IMR-90 (cell line): ENCODE results near the gene UNC5A. TPM values are rescaled to one million over a fixed set of nuclear protein-coding genes. Genes with fewer than 3 reads are reported as not detected.

Experiments
- ATAC-seq: fragments of 200-7000 bp; cut with Tn5 transposase; 2 replicates; pipeline ENCODE4 v1.9.1; 2020; ENCODE audit warnings: low read depth, mild to moderate bottlenecking, moderate library complexity
- BruUV-seq: library from RNA; stranded (reverse); fragments of 400-500 nt; replicated peaks from 2 replicates; lab custom pipeline; 2021; lab: Mats Ljungman, UMichigan
- CTCF ChIA-PET: fragments of 300-600 bp; formaldehyde crosslinking; extraction: SDS; loops from one replicate; lab custom pipeline; 2021; ENCODE audit warnings: antibody characterized with exemption; lab: Yijun Ruan, JAX
- POLR2A ChIA-PET: fragments of 300-600 bp; sonication (Branson Sonifier 250); formaldehyde crosslinking; loops from one replicate; lab custom pipeline; 2022; ENCODE audit warnings: antibody characterized with exemption; ENCODE audit not compliant: unreplicated experiment; lab: Charles Lee
- DNase-seq: peaks from one replicate; pipeline ENCODE4 v3.0.0; 2013
- H2AFZ ChIP-seq: replicated peaks from 2 replicates; pipeline ENCODE3; 2013; ENCODE audit warnings: low read length, mild to moderate bottlenecking; ENCODE audit not compliant: poor library complexity
- H2AK5ac ChIP-seq: 2 replicates; pipeline ENCODE4 v1.6.1; 2013; ENCODE audit warnings: low read depth, low read length, inconsistent platforms
- H2AK9ac ChIP-seq: replicated peaks from 2 replicates; pipeline ENCODE3; 2013; ENCODE audit warnings: mild to moderate bottlenecking, low read depth, low read length, moderate library complexity; ENCODE audit not compliant: poor library complexity
- H2BK120ac ChIP-seq: 2 replicates; pipeline ENCODE4 v1.6.1; 2013; ENCODE audit warnings: low read depth, low read length, inconsistent platforms
- H2BK15ac ChIP-seq: 3 replicates; pipeline ENCODE4 v1.6.1; 2013; ENCODE audit warnings: low read depth, low read length, inconsistent platforms
- H2BK20ac ChIP-seq: 2 replicates; pipeline ENCODE4 v1.6.1; 2013; ENCODE audit warnings: low read depth, mild to moderate bottlenecking, inconsistent platforms, low read length, moderate library complexity
- H2BK5ac ChIP-seq: 2 replicates; pipeline ENCODE4 v1.6.1; 2013; ENCODE audit warnings: mild to moderate bottlenecking, low read depth, low read length, inconsistent platforms; ENCODE audit not compliant: poor library complexity, severe bottlenecking
- H3K14ac ChIP-seq: replicated peaks from 2 replicates; pipeline ENCODE4 v1.6.1; 2013; ENCODE audit warnings: low read depth, low read length, inconsistent platforms
- H3K18ac ChIP-seq: 2 replicates; pipeline ENCODE4 v1.6.1; 2013; ENCODE audit warnings: low read depth, low read length, control low read depth
- H3K23ac ChIP-seq: 2 replicates; pipeline ENCODE4 v1.6.1; 2013; ENCODE audit warnings: low read depth, low read length, inconsistent platforms
- H3K27ac ChIP-seq: 2 replicates; pipeline ENCODE4 v1.5.1; 2013; ENCODE audit warnings: mild to moderate bottlenecking, control low read depth, low read length; ENCODE audit not compliant: insufficient read depth
- H3K27me3 ChIP-seq: 2 replicates; pipeline ENCODE4 v1.6.1; 2013; ENCODE audit warnings: low read length; ENCODE audit not compliant: control insufficient read depth, insufficient read depth
- H3K36me3 ChIP-seq: 2 replicates; pipeline ENCODE4 v1.6.1; 2013; ENCODE audit warnings: low read length, mixed read lengths; ENCODE audit not compliant: control insufficient read depth, insufficient read depth
- H3K4ac ChIP-seq: 2 replicates; pipeline ENCODE4 v1.6.1; 2013; ENCODE audit warnings: low read depth, low read length, inconsistent platforms
- H3K4me1 ChIP-seq: 2 replicates; pipeline ENCODE4 v1.6.1; 2013; ENCODE audit warnings: low read length, mixed read lengths; ENCODE audit not compliant: control insufficient read depth, insufficient read depth
- H3K4me2 ChIP-seq: 2 replicates; pipeline ENCODE4 v1.6.1; 2013; ENCODE audit warnings: low read depth, mild to moderate bottlenecking, control low read depth, low read length, moderate library complexity
- H3K4me3 ChIP-seq: 2 replicates; pipeline ENCODE4 v1.5.1; 2013; ENCODE audit warnings: low read depth, mild to moderate bottlenecking, control low read depth, low read length, moderate library complexity; ENCODE audit not compliant: insufficient read depth
- H3K56ac ChIP-seq: 2 replicates; pipeline ENCODE4 v1.6.1; 2013; ENCODE audit warnings: low read length, inconsistent platforms; ENCODE audit not compliant: insufficient read depth; ENCODE audit errors: extremely low read depth
- H3K79me1 ChIP-seq, 2 experiments: 2 replicates each; pipeline ENCODE4 v1.6.1; 2013; ENCODE audit warnings: low read length in 2 of 2, inconsistent platforms in 1 of 2, low read depth in 1 of 2
- H3K9ac ChIP-seq: 2 replicates; pipeline ENCODE4 v1.6.1; 2013; ENCODE audit warnings: low read depth, low read length, control low read depth
- H3K9me1 ChIP-seq: 2 replicates; pipeline ENCODE4 v1.6.1; 2013; ENCODE audit warnings: low read length, inconsistent platforms; ENCODE audit not compliant: insufficient read depth
- H3K9me3 ChIP-seq: 2 replicates; pipeline ENCODE4 v1.6.1; 2013; ENCODE audit warnings: low read length; ENCODE audit not compliant: control insufficient read depth, insufficient read depth
- H4K20me1 ChIP-seq: 2 replicates; pipeline ENCODE4 v1.6.1; 2013; ENCODE audit warnings: low read length, inconsistent platforms; ENCODE audit not compliant: insufficient read depth
- H4K5ac ChIP-seq: 2 replicates; pipeline ENCODE4 v1.6.1; 2013; ENCODE audit warnings: mild to moderate bottlenecking, low read depth, low read length, control low read depth
- H4K8ac ChIP-seq, 2 experiments: 2 replicates each; pipeline ENCODE4 v1.6.1; 2013; ENCODE audit warnings: low read depth in 2 of 2, low read length in 2 of 2, control low read depth in 1 of 2, inconsistent platforms in 1 of 2
- H4K91ac ChIP-seq: 2 replicates; pipeline ENCODE4 v1.6.1; 2013; ENCODE audit warnings: low read depth, low read length, inconsistent platforms; ENCODE audit not compliant: insufficient read depth
- BHLHE40 ChIP-seq: fragments of 150-350 bp; IDR thresholded peaks from 2 replicates; pipeline ENCODE4 v1.6.1; 2016; ENCODE audit warnings: mild to moderate bottlenecking, low read depth, low read length
- CEBPB ChIP-seq: IDR thresholded peaks from 2 replicates; pipeline ENCODE4 v1.6.1; 2012; ENCODE audit warnings: low read depth, low read length, improper control_type of control experiment
- CHD1 ChIP-seq: IDR thresholded peaks from 2 replicates; pipeline ENCODE4 v1.6.1; 2012; ENCODE audit warnings: low read depth, low read length, improper control_type of control experiment
- CTCF ChIP-seq: conservative IDR thresholded peaks from 2 replicates; pipeline ENCODE4 v1.5.1; 2012; ENCODE audit warnings: mild to moderate bottlenecking, low read depth, low read length, improper control_type of control experiment
- FOS ChIP-seq: fragments of 150-350 bp; IDR thresholded peaks from 2 replicates; pipeline ENCODE4 v1.6.1; 2016; ENCODE audit warnings: low read depth, low read length
- MAFK ChIP-seq: IDR thresholded peaks from 2 replicates; pipeline ENCODE4 v1.6.1; 2012; ENCODE audit warnings: low read depth, low read length, improper control_type of control experiment
- MAZ ChIP-seq: IDR thresholded peaks from 2 replicates; pipeline ENCODE4 v1.6.1; 2012; ENCODE audit warnings: low read depth, mild to moderate bottlenecking, low read length, improper control_type of control experiment, moderate library complexity, borderline replicate concordance
- MXI1 ChIP-seq: IDR thresholded peaks from 2 replicates; pipeline ENCODE4 v1.6.1; 2012; ENCODE audit warnings: low read depth, mild to moderate bottlenecking, low read length, moderate library complexity, borderline replicate concordance
- NFE2L2 ChIP-seq: fragments of 150-350 bp; IDR thresholded peaks from 2 replicates; pipeline ENCODE4 v1.6.1; 2016; ENCODE audit warnings: low read depth, mild to moderate bottlenecking, low read length
- POLR2A ChIP-seq: IDR thresholded peaks from 2 replicates; pipeline ENCODE4 v1.6.1; 2012; ENCODE audit warnings: mild to moderate bottlenecking, low read depth, low read length
- RAD21 ChIP-seq: IDR thresholded peaks from 2 replicates; pipeline ENCODE4 v1.6.1; 2012; ENCODE audit warnings: low read length, improper control_type of control experiment
- RCOR1 ChIP-seq: IDR thresholded peaks from 2 replicates; pipeline ENCODE4 v1.6.1; 2012; ENCODE audit warnings: mild to moderate bottlenecking, low read length, improper control_type of control experiment; ENCODE audit not compliant: insufficient replicate concordance
- RFX5 ChIP-seq: IDR thresholded peaks from 2 replicates; pipeline ENCODE4 v1.8.0; 2012; ENCODE audit warnings: low read depth, mild to moderate bottlenecking, low read length, moderate library complexity
- SMC3 ChIP-seq: fragments of 150-350 bp; IDR thresholded peaks from 2 replicates; pipeline ENCODE4 v1.6.1; 2016; ENCODE audit warnings: low read depth, mild to moderate bottlenecking, antibody characterized with exemption, low read length, moderate library complexity
- USF2 ChIP-seq: fragments of 150-350 bp; IDR thresholded peaks from 2 replicates; pipeline ENCODE4 v1.6.1; 2017; ENCODE audit warnings: mild to moderate bottlenecking, antibody characterized with exemption, low read length, low read depth
- WGBS, 2 experiments: methylation state at CpG; one replicate each; pipeline versions ENCODE4 v1.1.5 to v1.1.7; 2013; ENCODE audit warnings: missing lambda C conversion rate in 2 of 2; ENCODE audit not compliant: insufficient read length in 1 of 2; ENCODE audit errors: extremely low coverage in 2 of 2; 5-methylcytosine and 5-hydroxymethylcytosine counted together
- dilution Hi-C: fragments of 300-500 bp; cut with HindIII; formaldehyde crosslinking; loops from one replicate; pipeline ENCODE4 v1.14.3; 2018; ENCODE audit warnings: low sequenced_read_pairs; ENCODE audit not compliant: unreplicated experiment
- in situ Hi-C: fragments of 300-500 bp; cut with MboI; formaldehyde crosslinking; loops from 3 replicates; pipeline ENCODE4 v1.14.3; 2019; ENCODE audit warnings: low sequenced_read_pairs, inconsistent platforms, mixed read lengths
- intact Hi-C: fragments of 100-400 bp; cut with micrococcal nuclease; formaldehyde crosslinking; loops from 2 replicates; pipeline ENCODE4 v1.10.0; 2022
- polyA plus RNA-seq, 3 experiments: library from polyadenylated mRNA; depleted of rRNA; stranded (reverse); fragments of >200 nt; gene quantifications; 2 replicates each; pipeline ENCODE4 v1.2.3, GENCODE V29; 2012; ENCODE audit warnings: low replicate concordance in 1 of 3
- total RNA-seq: library from RNA; depleted of rRNA; stranded (reverse); fragments of >200 nt; gene quantifications from 2 replicates; pipeline ENCODE4 v1.2.3, GENCODE V29; 2012
- TF ChIP-seq, protein P1 (sequence below): fragments of 150-350 bp; IDR thresholded peaks from 2 replicates; pipeline ENCODE4 v1.6.1; 2016; ENCODE audit warnings: low read depth, mild to moderate bottlenecking, low read length, moderate library complexity, borderline replicate concordance

Gene UNC5A
- total and polyA plus RNA-seq, 2 of the 4 experiments (the other 2 are of a cell fraction), result not detected

DNA sequence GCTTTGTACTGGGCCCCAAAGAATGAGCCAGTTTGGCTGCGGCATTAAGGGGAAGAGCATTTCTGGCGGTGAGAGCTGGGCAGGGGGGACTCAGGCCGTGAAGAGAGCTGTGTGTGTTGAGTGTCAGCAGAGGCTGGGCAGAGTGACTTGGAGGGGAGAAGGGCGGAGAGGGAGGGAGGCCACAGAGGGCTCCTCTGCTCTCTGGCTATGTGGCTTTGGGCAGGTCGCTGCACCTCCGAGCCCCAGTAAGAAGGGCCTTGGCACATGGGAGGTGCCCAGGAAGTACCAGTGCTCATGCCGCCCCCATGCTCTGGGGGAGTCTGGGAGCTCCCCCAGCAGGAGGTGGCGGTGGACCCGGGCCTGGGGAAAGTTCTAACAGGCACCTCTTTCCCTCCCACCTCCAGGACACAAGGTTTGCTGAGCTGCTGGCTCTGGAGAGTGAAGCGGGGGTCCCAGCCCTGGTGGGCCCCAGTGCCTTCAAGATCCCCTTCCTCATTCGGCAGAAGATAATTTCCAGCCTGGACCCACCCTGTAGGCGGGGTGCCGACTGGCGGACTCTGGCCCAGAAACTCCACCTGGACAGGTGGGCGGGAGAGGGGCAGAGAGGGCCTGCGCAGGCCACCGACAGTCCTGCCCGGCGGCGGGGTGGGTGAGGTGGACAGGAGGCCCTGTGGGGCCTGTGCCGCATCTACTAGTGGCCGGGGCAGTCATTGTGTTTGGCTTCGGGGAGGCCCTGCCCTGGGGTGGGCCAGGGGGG, 68.7 kb downstream of the UNC5A start:
- intact Hi-C loops, result no loop called here
- Histone ChIP-seq H3K23ac (no peak overlapping the region), H2AK9ac (no peak overlapping the region), H2BK5ac (no peak overlapping the region), H3K79me1 (no peaks in the 10 kb centered on the region), H4K91ac (no peak overlapping the region), H4K8ac (no peak overlapping the region), H3K4ac (no peak overlapping the region), H3K36me3 (no peaks in the 10 kb centered on the region), H2AK5ac (no peak overlapping the region), H3K4me1 (no peaks in the 10 kb centered on the region), H3K4me3 (no peak overlapping the region), H3K56ac (no peak overlapping the region), H2BK20ac (no peak overlapping the region), H3K27me3 (peaks cover 64% of the 10 kb centered on the region), H2AFZ (no peak overlapping the region), H3K4me2 (no peak overlapping the region), H3K9me1 (no peaks in the 10 kb centered on the region), H4K5ac (no peak overlapping the region), H3K9ac (no peak overlapping the region), H3K9me3 (no peaks in the 10 kb centered on the region), H3K14ac (no peak overlapping the region), H3K18ac (no peak overlapping the region), H2BK15ac (no peak overlapping the region), H3K27ac (no peak overlapping the region), H4K20me1 (no peaks in the 10 kb centered on the region), H2BK120ac (no peak overlapping the region)
- CTCF ChIA-PET, result no interaction called here
- ATAC-seq (no peak), DNase-seq (no peak)
- in situ Hi-C loops, result no loop called here
- POLR2A ChIA-PET, result no interaction called here
- dilution Hi-C loops, result no loop called here
- WGBS, 2 experiments, result 21% methylated on average over 3 of the region's 23 CpGs; no CpG with 5 or more reads in 1 of the 2 experiments
- BruUV-seq, result no TSS peak
- no peak for TF ChIP-seq CEBPB
- no peak for TF ChIP-seq CHD1
- TF ChIP-seq, protein P1, sequence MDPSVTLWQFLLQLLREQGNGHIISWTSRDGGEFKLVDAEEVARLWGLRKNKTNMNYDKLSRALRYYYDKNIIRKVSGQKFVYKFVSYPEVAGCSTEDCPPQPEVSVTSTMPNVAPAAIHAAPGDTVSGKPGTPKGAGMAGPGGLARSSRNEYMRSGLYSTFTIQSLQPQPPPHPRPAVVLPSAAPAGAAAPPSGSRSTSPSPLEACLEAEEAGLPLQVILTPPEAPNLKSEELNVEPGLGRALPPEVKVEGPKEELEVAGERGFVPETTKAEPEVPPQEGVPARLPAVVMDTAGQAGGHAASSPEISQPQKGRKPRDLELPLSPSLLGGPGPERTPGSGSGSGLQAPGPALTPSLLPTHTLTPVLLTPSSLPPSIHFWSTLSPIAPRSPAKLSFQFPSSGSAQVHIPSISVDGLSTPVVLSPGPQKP, result no peak
- no peak for TF ChIP-seq NFE2L2
- TF ChIP-seq POLR2A, result no peak
- TF ChIP-seq RAD21, result no peak
- no peak for TF ChIP-seq CTCF
- TF ChIP-seq USF2, result no peak
- no peak for TF ChIP-seq MXI1
- TF ChIP-seq SMC3, result no peak
- no peak for TF ChIP-seq MAFK
- no peak for TF ChIP-seq MAZ
- no peak for TF ChIP-seq RCOR1
- no peak for TF ChIP-seq BHLHE40
- TF ChIP-seq FOS, result no peak
- TF ChIP-seq RFX5, result no peak
